Stimulated activated naive CD8-positive, alpha-beta T cell treated with anti-CD3 and anti-CD28 coated beads, Interleukin-15, amount 100 ng/mL, for 72 hours (primary cell): Measurements from ENCODE around the gene SH3BP5.

Experiments used
- ATAC-seq: fragments of 150-1000 bp; cut with Tn5 transposase; 2 replicates; pipeline ENCODE4 v1.10.0; 2021; ENCODE audit warnings: mild to moderate bottlenecking, moderate library complexity
- DNase-seq, 2 donors: peaks; one replicate each; pipeline ENCODE4 v3.0.0; 2021 to 2022
- H3K27ac Mint-ChIP-seq, 2 donors: one replicate each; pipeline ENCODE4 v1.8.0; 2022; ENCODE audit warnings: mild to moderate bottlenecking in 2 of 2, mixed read lengths in 2 of 2, moderate library complexity in 2 of 2
- H3K27me3 Mint-ChIP-seq: one replicate; pipeline ENCODE4 v1.8.0; 2022; ENCODE audit warnings: mixed read lengths
- H3K4me1 Mint-ChIP-seq: one replicate; pipeline ENCODE4 v1.8.0; 2022; ENCODE audit warnings: mild to moderate bottlenecking, mixed read lengths
- H3K4me3 Mint-ChIP-seq, 2 donors: one replicate each; pipeline ENCODE4 v1.8.0; 2022; ENCODE audit warnings: mild to moderate bottlenecking in 2 of 2, mixed read lengths in 2 of 2, moderate library complexity in 1 of 2
- H3K9me3 Mint-ChIP-seq, 2 donors: one replicate each; pipeline ENCODE4 v1.8.0; 2022; ENCODE audit warnings: mixed read lengths in 2 of 2

SH3BP5 gene

GRCh38 chr3:15243822-15244482 lies 88.4 kb downstream of the SH3BP5 start:
- H3K4me3 Mint-ChIP-seq = no peak overlapping the region
- H3K9me3 Mint-ChIP-seq = no peaks in the 10 kb centered on the region
- H3K4me1 Mint-ChIP-seq = no peaks in the 10 kb centered on the region
- no peaks in the 10 kb centered on the region for H3K27me3 Mint-ChIP-seq
- ATAC-seq = no peak
- H3K27ac Mint-ChIP-seq = no peak overlapping the region
- no peak for DNase-seq

DNA sequence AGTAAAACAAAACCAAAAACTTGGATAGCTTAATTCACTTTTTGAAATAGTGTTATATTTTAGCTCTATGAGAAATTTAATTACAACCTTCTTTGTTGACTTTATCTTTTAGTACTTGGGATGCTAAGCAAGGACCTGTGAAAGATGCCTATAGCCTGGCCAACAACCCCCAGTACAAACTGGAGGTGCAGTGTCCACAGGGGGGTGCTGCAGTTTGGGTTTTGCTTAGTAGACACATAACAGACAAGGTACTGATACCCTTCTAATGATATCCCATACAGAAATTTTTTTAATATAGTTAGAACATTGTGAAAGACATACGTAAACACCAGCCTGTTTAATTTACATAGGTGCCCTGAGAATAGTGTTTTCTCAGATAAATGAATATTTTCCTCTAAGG lies 91.0 kb downstream of the SH3BP5 start:
- Mint-ChIP-seq H3K4me3 (no peak overlapping the region), H3K4me1 (no peaks in the 10 kb centered on the region), H3K27me3 (no peaks in the 10 kb centered on the region), H3K27ac (no peak overlapping the region), H3K9me3 (no peaks in the 10 kb centered on the region)
- ATAC-seq = no peak
- peak in 1 of 2 donors; percentile 26 for DNase-seq

DNA sequence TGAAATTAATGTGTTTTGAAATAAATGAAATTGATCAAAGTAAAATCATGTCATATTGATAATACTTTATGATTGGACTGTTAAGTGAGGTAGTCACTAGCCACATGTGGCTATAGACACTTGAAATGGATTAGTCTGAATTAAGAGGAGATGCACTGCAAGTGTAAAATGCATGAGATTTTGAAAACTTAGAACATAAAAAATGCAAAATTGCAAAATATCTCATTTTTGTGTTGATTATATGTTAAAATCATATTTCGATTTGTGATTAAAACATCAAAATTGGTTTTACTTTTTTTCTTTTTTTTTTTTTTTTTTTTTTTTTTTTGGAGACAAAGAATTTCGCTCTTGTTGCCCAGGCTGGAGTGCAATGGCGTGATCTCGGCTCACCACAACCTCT lies 103.1 kb downstream of the SH3BP5 start:
- H3K4me3 Mint-ChIP-seq = no peak overlapping the region
- H3K4me1 Mint-ChIP-seq = no peaks in the 10 kb centered on the region
- H3K27ac Mint-ChIP-seq = no peak overlapping the region
- H3K27me3 Mint-ChIP-seq = no peaks in the 10 kb centered on the region
- ATAC-seq = no peak
- no peaks in the 10 kb centered on the region for H3K9me3 Mint-ChIP-seq
- DNase-seq = no peak

DNA sequence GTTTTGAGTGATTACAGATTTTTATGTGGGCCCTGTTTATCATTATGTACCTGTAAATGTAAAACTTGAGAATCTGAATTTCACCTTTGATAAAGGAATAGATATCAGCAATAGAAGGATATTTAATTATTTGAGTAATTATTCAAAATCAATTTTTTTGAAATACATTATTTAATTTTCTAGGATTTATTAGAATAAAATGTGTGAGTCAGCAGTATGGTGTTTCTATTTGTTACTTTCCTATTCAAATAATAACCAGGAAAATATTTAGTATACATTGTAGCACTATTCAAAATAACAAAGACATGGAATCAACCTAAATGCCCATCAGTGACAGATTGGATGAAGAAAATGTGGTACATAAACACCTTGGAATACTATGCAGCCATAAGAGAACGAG lies 104.2 kb downstream of the SH3BP5 start:
- H3K27me3 Mint-ChIP-seq = no peaks in the 10 kb centered on the region
- H3K9me3 Mint-ChIP-seq = no peaks in the 10 kb centered on the region
- ATAC-seq = no peak
- H3K4me1 Mint-ChIP-seq = no peaks in the 10 kb centered on the region
- no peak overlapping the region for H3K27ac Mint-ChIP-seq
- DNase-seq = no peak
- no peak overlapping the region for H3K4me3 Mint-ChIP-seq

- ATAC-seq (no peak), DNase-seq (no peak)
- Mint-ChIP-seq H3K27ac (no peak overlapping the region), H3K4me1 (no peaks in the 10 kb centered on the region), H3K9me3 (no peaks in the 10 kb centered on the region), H3K4me3 (no peak overlapping the region), H3K27me3 (no peaks in the 10 kb centered on the region)
Observed at GRCh38 chr3:15223685-15224572, 108.5 kb downstream of the SH3BP5 start.

DNA sequence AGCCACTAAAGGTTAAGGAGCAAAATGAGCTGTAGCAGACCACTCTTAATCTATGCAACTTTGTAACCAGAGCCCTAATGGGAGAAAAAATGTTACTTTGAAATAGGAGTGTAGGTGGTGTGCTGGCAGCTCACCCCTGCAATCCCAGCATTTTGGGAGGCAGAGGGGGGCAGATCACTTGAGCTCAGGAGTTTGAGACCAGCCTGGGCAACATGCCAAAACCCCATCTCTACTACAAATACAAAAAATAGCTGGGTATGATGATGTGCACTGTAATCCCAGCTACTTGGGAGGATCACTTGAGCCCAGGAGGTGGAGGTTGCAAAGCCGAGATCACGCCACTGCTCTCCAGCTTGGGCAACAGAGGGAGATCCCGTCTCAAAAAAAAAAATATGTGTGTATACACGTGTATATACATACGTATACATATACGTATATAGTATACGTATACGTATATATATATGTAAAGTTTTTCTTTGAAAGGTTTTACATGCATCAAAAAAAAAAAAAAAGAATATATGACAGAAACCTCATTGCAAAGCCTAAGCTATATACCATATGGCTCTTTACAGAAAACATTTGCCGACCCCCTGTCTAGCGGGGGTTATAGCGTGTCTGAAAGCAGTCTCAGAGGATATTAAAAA lies 110.7 kb downstream of the SH3BP5 start:
- Mint-ChIP-seq H3K9me3 (no peaks in the 10 kb centered on the region), H3K27me3 (no peaks in the 10 kb centered on the region), H3K4me3 (no peak overlapping the region), H3K4me1 (no peaks in the 10 kb centered on the region), H3K27ac (no peak overlapping the region)
- ATAC-seq (no peak), DNase-seq (no peak)

DNA sequence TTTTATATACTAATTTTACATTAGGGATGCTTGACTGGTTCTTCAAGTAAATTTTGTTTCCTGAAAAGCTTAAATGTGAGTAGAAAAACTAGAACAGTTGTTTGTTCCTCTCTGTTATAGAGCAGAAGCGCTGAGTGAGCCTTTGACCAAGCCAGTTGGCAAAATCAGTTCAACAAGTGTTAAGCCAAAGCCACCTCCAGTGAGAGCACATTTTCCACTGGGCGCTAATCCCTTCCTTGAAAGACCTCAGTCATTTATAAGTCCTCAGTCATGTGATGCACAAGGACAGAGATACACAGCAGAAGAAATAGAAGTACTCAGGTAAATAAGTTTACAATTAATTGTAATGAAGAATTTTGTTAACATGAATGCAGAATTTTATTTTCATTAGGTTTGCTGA lies 111.7 kb downstream of the SH3BP5 start:
- Mint-ChIP-seq H3K4me1 (no peaks in the 10 kb centered on the region), H3K9me3 (no peaks in the 10 kb centered on the region), H3K27ac (no peak overlapping the region), H3K27me3 (no peaks in the 10 kb centered on the region), H3K4me3 (no peak overlapping the region)
- ATAC-seq = no peak
- DNase-seq = no peak

DNA sequence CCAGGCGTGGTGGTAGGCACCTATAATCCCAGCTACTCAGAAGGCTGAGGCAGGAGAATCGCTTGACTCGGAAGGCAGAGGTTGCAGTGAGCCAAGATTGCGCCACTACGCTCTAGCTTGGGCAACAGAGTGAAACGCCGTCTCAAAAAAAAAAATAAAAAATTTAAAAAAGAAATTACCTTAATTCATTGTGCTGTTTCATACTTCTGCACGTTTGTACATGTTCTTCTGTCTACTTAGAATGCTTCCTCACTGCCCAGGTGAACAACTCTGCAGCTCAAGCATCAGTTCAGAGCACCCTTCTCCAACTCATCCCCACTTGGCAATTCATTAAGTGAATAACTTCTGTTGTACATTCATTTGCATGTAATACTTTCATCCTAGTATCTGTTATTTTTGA lies 112.3 kb downstream of the SH3BP5 start:
- no peaks in the 10 kb centered on the region for H3K27me3 Mint-ChIP-seq
- ATAC-seq (no peak), DNase-seq (no peak)
- no peaks in the 10 kb centered on the region for H3K4me1 Mint-ChIP-seq
- no peak overlapping the region for H3K4me3 Mint-ChIP-seq
- no peak overlapping the region for H3K27ac Mint-ChIP-seq
- no peaks in the 10 kb centered on the region for H3K9me3 Mint-ChIP-seq

DNA sequence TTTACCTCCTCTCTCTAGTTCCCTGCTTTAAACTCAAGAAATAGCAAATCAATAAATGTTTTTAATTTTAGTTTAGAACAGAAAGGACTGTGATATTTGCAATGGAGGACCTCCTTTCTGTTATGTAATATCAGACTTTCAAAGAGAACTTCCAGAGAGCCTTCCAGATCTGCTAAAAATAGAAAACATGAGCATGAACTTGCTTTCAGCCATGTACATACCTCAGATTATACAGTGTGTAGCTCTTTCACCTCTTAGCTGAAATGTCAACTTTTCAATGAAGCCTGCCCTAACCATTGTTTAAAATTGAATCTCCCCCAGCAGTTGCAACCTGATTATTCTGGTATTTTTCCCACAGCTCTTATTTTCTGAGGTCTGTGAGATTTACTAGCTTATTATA lies 113.7 kb downstream of the SH3BP5 start:
- Mint-ChIP-seq H3K9me3 (no peaks in the 10 kb centered on the region), H3K4me3 (no peak overlapping the region), H3K27me3 (no peaks in the 10 kb centered on the region), H3K27ac (peak overlapping the region in 1 of 2 donors; percentile 63), H3K4me1 (no peaks in the 10 kb centered on the region)
- ATAC-seq (no peak), DNase-seq (no peak)

DNA sequence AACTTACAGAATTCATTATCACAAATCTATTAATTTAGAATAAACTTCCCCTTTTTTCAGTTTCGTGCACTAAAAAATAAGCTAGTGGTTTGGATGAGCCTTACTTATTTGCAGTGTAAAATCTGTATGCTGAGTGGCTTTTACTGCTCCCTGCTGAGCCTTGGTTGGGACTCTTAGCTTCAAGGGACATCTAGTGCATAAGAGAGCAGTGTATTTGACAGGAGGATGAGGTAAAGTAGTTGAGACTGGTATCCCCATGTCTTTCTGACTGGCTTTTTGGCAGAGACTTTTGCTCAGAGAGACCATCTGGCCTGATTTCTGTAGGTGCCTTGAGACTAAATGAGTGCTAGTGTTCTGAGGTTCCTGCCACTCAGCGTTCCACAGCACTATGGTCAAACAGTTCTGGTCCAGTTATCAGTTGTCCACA lies 114.5 kb downstream of the SH3BP5 start:
- H3K4me3 Mint-ChIP-seq = no peak overlapping the region
- no peak for ATAC-seq
- no peaks in the 10 kb centered on the region for H3K9me3 Mint-ChIP-seq
- DNase-seq = no peak
- H3K27ac Mint-ChIP-seq = no peak overlapping the region
- no peaks in the 10 kb centered on the region for H3K4me1 Mint-ChIP-seq
- H3K27me3 Mint-ChIP-seq = no peaks in the 10 kb centered on the region

GRCh38 chr3:15217011-15217671 lies 115.2 kb downstream of the SH3BP5 start:
- Mint-ChIP-seq H3K4me3 (no peak overlapping the region), H3K27ac (peak overlapping the region in 1 of 2 donors; percentile 42), H3K4me1 (no peaks in the 10 kb centered on the region), H3K27me3 (no peaks in the 10 kb centered on the region), H3K9me3 (no peaks in the 10 kb centered on the region)
- ATAC-seq = no peak
- no peak for DNase-seq

DNA sequence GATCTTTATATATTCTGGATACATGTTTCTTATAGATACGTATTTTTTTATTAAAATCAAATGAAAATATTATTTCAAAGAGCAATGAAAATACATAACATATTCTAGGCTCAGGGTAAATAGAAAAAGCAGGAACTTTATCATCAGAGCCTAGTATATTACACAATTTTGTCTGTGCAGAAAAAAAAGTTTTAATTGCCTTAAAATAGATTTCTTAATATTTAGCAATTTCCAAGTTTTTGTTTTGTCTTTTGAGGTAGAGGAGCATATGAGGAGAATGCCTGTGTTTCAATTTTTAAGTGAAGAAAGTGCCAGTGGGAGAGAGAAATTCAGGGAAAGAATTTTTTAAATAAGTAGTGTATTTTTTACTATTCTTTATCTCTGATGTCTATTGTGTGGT lies 115.9 kb downstream of the SH3BP5 start:
- no peaks in the 10 kb centered on the region for H3K27me3 Mint-ChIP-seq
- no peak overlapping the region for H3K27ac Mint-ChIP-seq
- no peak overlapping the region for H3K4me3 Mint-ChIP-seq
- no peaks in the 10 kb centered on the region for H3K9me3 Mint-ChIP-seq
- ATAC-seq = no peak
- no peaks in the 10 kb centered on the region for H3K4me1 Mint-ChIP-seq
- no peak for DNase-seq

DNA sequence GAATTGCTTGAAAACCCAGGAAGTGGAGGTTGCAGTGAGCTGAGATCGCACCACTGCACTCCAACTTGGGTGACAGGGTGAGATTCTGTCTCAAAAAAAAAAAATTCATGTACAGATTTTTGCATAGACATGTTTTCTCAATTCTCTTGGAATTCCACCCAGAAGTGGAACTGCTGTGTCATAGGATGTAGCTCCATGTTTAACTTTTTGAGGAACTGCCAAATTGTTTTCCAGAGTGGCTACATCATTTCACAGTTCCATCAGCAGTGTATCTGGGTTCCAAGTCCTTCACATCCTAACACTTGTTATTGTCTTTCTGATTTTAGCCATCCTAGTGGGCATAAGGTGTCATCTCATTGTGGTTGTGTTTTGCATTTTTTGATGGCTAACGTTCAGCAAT lies 116.4 kb downstream of the SH3BP5 start:
- Mint-ChIP-seq H3K27ac (no peak overlapping the region), H3K4me1 (no peaks in the 10 kb centered on the region), H3K4me3 (no peak overlapping the region), H3K9me3 (no peaks in the 10 kb centered on the region), H3K27me3 (no peaks in the 10 kb centered on the region)
- ATAC-seq = no peak
- no peak for DNase-seq

- Mint-ChIP-seq H3K4me3 (no peak overlapping the region), H3K27me3 (no peaks in the 10 kb centered on the region), H3K9me3 (no peaks in the 10 kb centered on the region), H3K27ac (no peak overlapping the region), H3K4me1 (peaks cover 5% of the 10 kb centered on the region)
- no peak for DNase-seq
- ATAC-seq = no peak
Observed at GRCh38 chr3:15214758-15215157, 117.6 kb downstream of the SH3BP5 start.

- no peaks in the 10 kb centered on the region for H3K9me3 Mint-ChIP-seq
- H3K4me1 Mint-ChIP-seq = peaks cover 12% of the 10 kb centered on the region
- no peaks in the 10 kb centered on the region for H3K27me3 Mint-ChIP-seq
- no peak overlapping the region for H3K27ac Mint-ChIP-seq
- H3K4me3 Mint-ChIP-seq = no peak overlapping the region
- ATAC-seq = no peak
- no peak for DNase-seq
Observed at GRCh38 chr3:15211937-15212336, 120.4 kb downstream of the SH3BP5 start.
